Omental fat pad (tissue), 4 donors: ENCODE results near the gene MYL12B. TPM values are rescaled to one million over a fixed set of nuclear protein-coding genes. Genes with fewer than 3 reads are reported as not detected.
"Not testable (repeated sequence)": the region's sequence is repeated elsewhere in the genome, so short reads cannot be mapped to it uniquely, and the experiment has no call there.

Experiments used
- ATAC-seq: fragments of 150-250 bp; one replicate; pipeline ENCODE4 v1.9.1; 2016; ENCODE audit warnings: mild to moderate bottlenecking, moderate library complexity; ENCODE audit not compliant: low FRiP score
- DNase-seq: peaks from one replicate; pipeline ENCODE4 v3.0.0-alpha.2; 2019; ENCODE audit warnings: low spot score
- CTCF ChIP-seq, 3 donors: fragments of 450-650 bp; IDR thresholded peaks; one replicate each; pipeline ENCODE4 v1.5.1; 2016 to 2017; ENCODE audit warnings: antibody characterized with exemption in 3 of 3, mild to moderate bottlenecking in 3 of 3, moderate library complexity in 2 of 3
- total RNA-seq, 4 donors: library from RNA; depleted of rRNA; stranded (reverse); fragments of >200 nt; gene quantifications; one replicate each; pipeline ENCODE4 v1.1.0, GENCODE V29; 2016

The MYL12B gene
- total RNA-seq, 4 donors from 2014 or later, result 263 to 352 (median 318) TPM

GRCh38 chr18:3297025-3297984 lies 35.4 kb downstream of the MYL12B start:
- DNase-seq (peak; percentile 87), ATAC-seq (peak; percentile 89)
- no peak for TF ChIP-seq CTCF (IDR thresholded peaks at IDR 0.05)

GRCh38 chr18:3304832-3305231 lies 42.9 kb downstream of the MYL12B start:
- ATAC-seq (no peak), DNase-seq (no peak)
- TF ChIP-seq CTCF (IDR thresholded peaks at IDR 0.05), result no peak

GRCh38 chr18:3305354-3305762 lies 43.4 kb downstream of the MYL12B start:
- no peak for ATAC-seq
- TF ChIP-seq CTCF (IDR thresholded peaks at IDR 0.05), result no peak
- no peak for DNase-seq

GRCh38 chr18:3305933-3306332 lies 44.0 kb downstream of the MYL12B start:
- TF ChIP-seq CTCF (IDR thresholded peaks at IDR 0.05), result no peak
- ATAC-seq (no peak), DNase-seq (no peak)

- DNase-seq (no peak), ATAC-seq (no peak)
- TF ChIP-seq CTCF (IDR thresholded peaks at IDR 0.05), result no peak
Observed at GRCh38 chr18:3306391-3306790, 44.5 kb downstream of the MYL12B start.

GRCh38 chr18:3313685-3314084 lies 51.8 kb downstream of the MYL12B start:
- DNase-seq (no peak), ATAC-seq (no peak)
- TF ChIP-seq CTCF (IDR thresholded peaks at IDR 0.05), result no peak

GRCh38 chr18:3315344-3315743 lies 53.4 kb downstream of the MYL12B start:
- not testable (repeated sequence) for DNase-seq, ATAC-seq
